ENCODE measurements around the gene DNMT3A.

Gene DNMT3A

GRCh38 chr2:25283921-25284320 is 57.8 kb downstream of the DNMT3A start:
- DNase-seq (ENCODE audit: low read depth): no peak
- no peak overlapping the region for H3K4me3 ChIP-seq (ENCODE audit: control insufficient read depth, low read depth, low read length)
- TF ChIP-seq CTCF (conservative IDR thresholded peaks at IDR 0.05; ENCODE audit: control insufficient read depth, insufficient read depth, low read depth, low read length): no peak

GRCh38 chr2:25281941-25282340 is 59.8 kb downstream of the DNMT3A start:
- TF ChIP-seq CTCF (conservative IDR thresholded peaks at IDR 0.05; ENCODE audit: control insufficient read depth, insufficient read depth, low read depth, low read length): no peak
- H3K4me3 ChIP-seq (ENCODE audit: control insufficient read depth, low read depth, low read length): no peak overlapping the region
- no peak for DNase-seq (ENCODE audit: low read depth)

DNA sequence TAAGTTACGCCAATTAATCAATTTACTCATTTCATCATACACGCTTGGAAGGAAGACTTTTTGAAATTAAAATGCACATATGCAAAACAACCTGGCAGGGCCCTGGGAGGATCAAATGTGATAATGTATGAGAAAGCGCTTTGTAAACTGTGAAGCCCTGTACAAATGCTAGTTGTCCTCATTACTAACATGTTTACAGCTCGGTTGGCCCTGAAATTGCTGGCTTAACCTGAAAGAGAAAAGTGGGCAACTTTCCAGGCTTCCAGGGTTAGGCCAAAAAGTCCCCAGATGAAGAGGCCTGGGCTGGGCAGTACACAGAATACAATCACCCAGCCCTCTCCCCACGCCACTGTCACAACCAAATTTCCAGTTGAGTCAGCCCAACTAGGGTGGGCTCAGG is 60.2 kb downstream of the DNMT3A start:
- no peak for TF ChIP-seq CTCF (conservative IDR thresholded peaks at IDR 0.05; ENCODE audit: control insufficient read depth, insufficient read depth, low read depth, low read length)
- no peak for DNase-seq (ENCODE audit: low read depth)
- no peak overlapping the region for H3K4me3 ChIP-seq (ENCODE audit: control insufficient read depth, low read depth, low read length)

GRCh38 chr2:25280051-25280687 is 61.6 kb downstream of the DNMT3A start:
- H3K4me3 ChIP-seq (ENCODE audit: control insufficient read depth, low read depth, low read length): no peak overlapping the region
- no peak for DNase-seq (ENCODE audit: low read depth)
- no peak for TF ChIP-seq CTCF (conservative IDR thresholded peaks at IDR 0.05; ENCODE audit: control insufficient read depth, insufficient read depth, low read depth, low read length)

- TF ChIP-seq CTCF (conservative IDR thresholded peaks at IDR 0.05; ENCODE audit: control insufficient read depth, insufficient read depth, low read depth, low read length): no peak
- H3K4me3 ChIP-seq (ENCODE audit: control insufficient read depth, low read depth, low read length): no peak overlapping the region
- DNase-seq (ENCODE audit: low read depth): peak; percentile 38
These were observed 62.6 kb downstream of the DNMT3A start for GRCh38 chr2:25279091-25279651.

DNA sequence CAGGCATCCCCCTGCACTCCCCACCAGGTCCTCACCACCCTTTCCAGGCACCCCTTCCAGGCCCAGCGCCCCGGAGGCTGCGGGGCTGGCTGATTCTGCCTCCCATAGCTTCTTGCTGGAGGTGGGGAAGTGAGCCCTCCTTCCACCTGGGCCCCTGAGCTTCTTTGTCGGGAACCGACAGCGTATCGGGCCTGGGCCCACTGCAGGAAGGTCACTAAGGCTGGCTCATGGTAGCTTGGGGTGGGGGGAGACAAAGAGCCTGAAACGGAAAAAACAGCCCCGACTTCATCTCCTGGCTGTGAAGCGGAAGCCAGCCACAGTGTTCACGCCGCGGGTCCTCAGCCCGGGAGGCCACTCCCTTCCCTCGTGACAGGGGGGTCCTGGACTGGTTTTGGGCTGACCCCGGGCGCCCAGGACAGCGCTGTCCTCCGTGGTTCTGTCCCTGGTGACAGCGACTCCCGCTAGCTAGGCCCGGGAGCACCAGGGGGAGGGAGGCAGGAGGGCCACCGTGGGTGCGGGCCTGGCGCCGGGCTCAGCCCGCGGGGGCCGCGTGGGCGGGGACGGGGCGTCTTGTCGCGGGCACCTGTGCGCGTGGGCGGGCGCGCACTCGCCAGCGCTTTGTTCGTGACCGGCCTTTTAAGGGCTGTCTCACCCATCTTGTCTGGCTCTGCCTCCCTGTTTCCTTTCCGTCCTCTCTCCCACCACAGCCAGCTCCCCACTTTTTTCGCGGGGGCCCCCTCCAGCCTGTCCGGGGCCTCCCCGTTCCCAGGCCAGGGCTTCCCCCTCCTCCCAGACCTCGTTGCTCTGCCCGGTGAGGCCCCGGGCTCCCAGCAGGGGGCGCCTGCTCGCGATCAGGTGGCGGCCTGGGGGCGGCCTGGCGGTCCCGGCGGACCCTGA is 64.9 kb downstream of the DNMT3A start:
- peak; percentile 37 for TF ChIP-seq CTCF (conservative IDR thresholded peaks at IDR 0.05; ENCODE audit: control insufficient read depth, insufficient read depth, low read depth, low read length)
- no peak for DNase-seq (ENCODE audit: low read depth)
- H3K4me3 ChIP-seq (ENCODE audit: control insufficient read depth, low read depth, low read length): no peak overlapping the region

Data from fibroblast of mammary gland (primary cell).